Measurements from ENCODE around the gene PSG4. TPM values are rescaled to one million over a fixed set of nuclear protein-coding genes. Genes with fewer than 3 reads are reported as not detected.
"Not testable (repeated sequence)": the region's sequence is repeated elsewhere in the genome, so short reads cannot be mapped to it uniquely, and the experiment has no call there.

PSG4 gene
- total and polyA plus RNA-seq, 8 donors, result 0.38 TPM; not detected in 7

GRCh38 chr19:43192381-43193155 lies 12.9 kb downstream of the PSG4 start:
- intact Hi-C loops (cut with DNase I; ENCODE audit: low total_unique reads), result not testable (repeated sequence)

GRCh38 chr19:43188092-43188491 lies 17.3 kb downstream of the PSG4 start:
- DNase-seq; H3K36me3 ChIP-seq; H3K27me3 ChIP-seq; H3K27ac ChIP-seq; intact Hi-C loops (cut with DNase I; ENCODE audit: low total_unique reads); H3K4me1 ChIP-seq; H3K9me3 ChIP-seq; H3K4me3 ChIP-seq: not testable (repeated sequence)
- WGBS, 5 donors, result 43 to 56% (median 51%) methylated on average over 9 of the region's 9 CpGs

More at GRCh38 chr19:43192381-43193155, 12.9 kb downstream of the PSG4 start:
- H3K27me3 ChIP-seq, H3K36me3 ChIP-seq, H3K4me1 ChIP-seq, H3K27ac ChIP-seq, DNase-seq, H3K9me3 ChIP-seq, H3K4me3 ChIP-seq: not testable (repeated sequence)
- 46 to 67% (median 60%) methylated on average over 4 of the region's 4 CpGs for WGBS, 5 donors

- WGBS, 5 donors, result 66 to 78% (median 71%) methylated on average over 7 of the region's 7 CpGs
- H3K36me3 ChIP-seq; H3K27me3 ChIP-seq; DNase-seq; H3K27ac ChIP-seq; H3K4me1 ChIP-seq; H3K4me3 ChIP-seq; intact Hi-C loops (cut with DNase I; ENCODE audit: low total_unique reads); H3K9me3 ChIP-seq: not testable (repeated sequence)
Measured at GRCh38 chr19:43186311-43186935, 19.0 kb downstream of the PSG4 start, which contains the start of gene PSG5. PSG5 (minus strand) TSS chr19:43186536; CDS start chr19:43186405, 131 bp downstream.

- DNase-seq; H3K4me3 ChIP-seq; intact Hi-C loops (cut with DNase I; ENCODE audit: low total_unique reads); H3K27me3 ChIP-seq; H3K9me3 ChIP-seq; H3K36me3 ChIP-seq; H3K27ac ChIP-seq; H3K4me1 ChIP-seq: not testable (repeated sequence)
- WGBS, 5 donors, result 50 to 73% (median 61%) methylated on average over 3 to 4 of the region's 4 CpGs
Measured at GRCh38 chr19:43181869-43182771, 23.3 kb downstream of the PSG4 start.

GRCh38 chr19:43179569-43180147 lies 25.8 kb downstream of the PSG4 start:
- H3K36me3 ChIP-seq; H3K4me3 ChIP-seq; H3K27ac ChIP-seq; H3K9me3 ChIP-seq; intact Hi-C loops (cut with DNase I; ENCODE audit: low total_unique reads); H3K4me1 ChIP-seq; DNase-seq; H3K27me3 ChIP-seq: not testable (repeated sequence)
- 0 to 19% (median 0%) methylated on average over 1 of the region's 1 CpG; no CpG with 5 or more reads in 1 of the 5 donors for WGBS, 5 donors
- peak in 1 of 7 experiments; percentile 15 for TF ChIP-seq CTCF (IDR thresholded peaks at IDR 0.05)

- 81 to 92% (median 84%) methylated on average over 2 to 3 of the region's 3 CpGs for WGBS, 5 donors
- H3K9me3 ChIP-seq; H3K4me1 ChIP-seq; DNase-seq; H3K4me3 ChIP-seq; H3K27ac ChIP-seq; intact Hi-C loops (cut with DNase I; ENCODE audit: low total_unique reads); H3K36me3 ChIP-seq; H3K27me3 ChIP-seq: not testable (repeated sequence)
Measured at GRCh38 chr19:43178577-43178976, 26.9 kb downstream of the PSG4 start.

GRCh38 chr19:43165906-43166305 lies 39.5 kb downstream of the PSG4 start:
- H3K27me3 ChIP-seq; intact Hi-C loops (cut with DNase I; ENCODE audit: low total_unique reads): not testable (repeated sequence)

GRCh38 chr19:43163135-43163534 lies 42.3 kb downstream of the PSG4 start:
- H3K27me3 ChIP-seq; H3K27ac ChIP-seq; DNase-seq; H3K4me1 ChIP-seq; intact Hi-C loops (cut with DNase I; ENCODE audit: low total_unique reads); H3K36me3 ChIP-seq; H3K4me3 ChIP-seq; H3K9me3 ChIP-seq: not testable (repeated sequence)
- 54 to 77% (median 66%) methylated on average over 3 of the region's 3 CpGs for WGBS, 5 donors

More at GRCh38 chr19:43165906-43166305, 39.5 kb downstream of the PSG4 start:
- not testable (repeated sequence) for DNase-seq, H3K27ac ChIP-seq, H3K36me3 ChIP-seq, H3K4me3 ChIP-seq, H3K9me3 ChIP-seq, H3K4me1 ChIP-seq
- WGBS, 5 donors, result 59 to 65% (median 63%) methylated on average over 3 of the region's 3 CpGs

GRCh38 chr19:43162261-43162660 lies 43.2 kb downstream of the PSG4 start:
- H3K36me3 ChIP-seq; H3K27me3 ChIP-seq; intact Hi-C loops (cut with DNase I; ENCODE audit: low total_unique reads); H3K4me3 ChIP-seq; H3K27ac ChIP-seq; H3K4me1 ChIP-seq; DNase-seq; H3K9me3 ChIP-seq: not testable (repeated sequence)
- WGBS, 5 donors, result 34 to 49% (median 42%) methylated on average over 2 of the region's 2 CpGs
